Brain microvascular endothelial cell (primary cell): Measurements from ENCODE around the gene DMXL2.
"Not testable (repeated sequence)": the region's sequence is repeated elsewhere in the genome, so short reads cannot be mapped to it uniquely, and the experiment has no call there.

Source experiments
- DNase-seq: peaks from one replicate; pipeline ENCODE4 v3.0.0-alpha.2; 2020
- H3K27ac ChIP-seq: fragments of 250-450 bp; sonication (Bioruptor Pico); 2 replicates; pipeline ENCODE4 v1.5.1; 2020; ENCODE audit warnings: mild to moderate bottlenecking, moderate library complexity
- H3K27me3 ChIP-seq: fragments of 250-450 bp; sonication (Bioruptor Pico); replicated peaks from 2 replicates; pipeline ENCODE4 v1.5.1; 2020; ENCODE audit warnings: mild to moderate bottlenecking
- H3K36me3 ChIP-seq: fragments of 250-450 bp; sonication (Bioruptor Pico); replicated peaks from 2 replicates; pipeline ENCODE4 v1.5.1; 2020; ENCODE audit warnings: mild to moderate bottlenecking
- H3K4me3 ChIP-seq: 2 replicates; pipeline ENCODE4 v1.5.1; 2011; ENCODE audit warnings: low read depth, mild to moderate bottlenecking, control low read depth, low read length, moderate library complexity
- in situ Hi-C: cut with HindIII; loops from 2 replicates; pipeline ENCODE4 v1.10.0; 2017; ENCODE audit warnings: low sequenced_read_pairs, low pct_ligation_motif_present
- TF ChIP-seq, protein P1 (sequence below): IDR thresholded peaks from 2 replicates; pipeline ENCODE4 v1.5.1; 2011; ENCODE audit warnings: low read depth, mild to moderate bottlenecking, moderate library complexity, low read length, control low read depth, inconsistent platforms; ENCODE audit errors: missing control alignments

The DMXL2 gene

DNA sequence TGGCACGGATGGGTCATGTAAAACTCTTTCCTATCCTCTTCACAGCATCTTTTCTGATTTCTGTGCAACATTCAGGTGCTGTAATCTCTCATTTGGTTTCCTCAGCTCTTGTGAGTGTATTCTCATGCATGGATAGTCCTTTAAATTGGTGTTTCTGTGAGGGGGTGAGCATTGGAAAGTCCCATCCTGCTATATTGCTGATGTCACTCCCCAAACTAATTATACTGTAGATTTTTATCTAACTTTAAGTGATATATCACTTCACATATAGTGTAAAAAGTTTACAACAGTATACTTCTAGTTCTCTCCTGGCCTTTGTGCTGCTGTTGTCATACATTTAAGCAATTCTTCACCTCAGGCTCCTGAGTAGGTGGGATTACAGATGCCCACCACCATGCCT is 178.5 kb downstream of the DMXL2 start:
- TF ChIP-seq, protein P1, sequence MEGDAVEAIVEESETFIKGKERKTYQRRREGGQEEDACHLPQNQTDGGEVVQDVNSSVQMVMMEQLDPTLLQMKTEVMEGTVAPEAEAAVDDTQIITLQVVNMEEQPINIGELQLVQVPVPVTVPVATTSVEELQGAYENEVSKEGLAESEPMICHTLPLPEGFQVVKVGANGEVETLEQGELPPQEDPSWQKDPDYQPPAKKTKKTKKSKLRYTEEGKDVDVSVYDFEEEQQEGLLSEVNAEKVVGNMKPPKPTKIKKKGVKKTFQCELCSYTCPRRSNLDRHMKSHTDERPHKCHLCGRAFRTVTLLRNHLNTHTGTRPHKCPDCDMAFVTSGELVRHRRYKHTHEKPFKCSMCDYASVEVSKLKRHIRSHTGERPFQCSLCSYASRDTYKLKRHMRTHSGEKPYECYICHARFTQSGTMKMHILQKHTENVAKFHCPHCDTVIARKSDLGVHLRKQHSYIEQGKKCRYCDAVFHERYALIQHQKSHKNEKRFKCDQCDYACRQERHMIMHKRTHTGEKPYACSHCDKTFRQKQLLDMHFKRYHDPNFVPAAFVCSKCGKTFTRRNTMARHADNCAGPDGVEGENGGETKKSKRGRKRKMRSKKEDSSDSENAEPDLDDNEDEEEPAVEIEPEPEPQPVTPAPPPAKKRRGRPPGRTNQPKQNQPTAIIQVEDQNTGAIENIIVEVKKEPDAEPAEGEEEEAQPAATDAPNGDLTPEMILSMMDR: no peak
- H3K36me3 ChIP-seq: no peaks in the 10 kb centered on the region
- in situ Hi-C loops: no loop called here

DNA sequence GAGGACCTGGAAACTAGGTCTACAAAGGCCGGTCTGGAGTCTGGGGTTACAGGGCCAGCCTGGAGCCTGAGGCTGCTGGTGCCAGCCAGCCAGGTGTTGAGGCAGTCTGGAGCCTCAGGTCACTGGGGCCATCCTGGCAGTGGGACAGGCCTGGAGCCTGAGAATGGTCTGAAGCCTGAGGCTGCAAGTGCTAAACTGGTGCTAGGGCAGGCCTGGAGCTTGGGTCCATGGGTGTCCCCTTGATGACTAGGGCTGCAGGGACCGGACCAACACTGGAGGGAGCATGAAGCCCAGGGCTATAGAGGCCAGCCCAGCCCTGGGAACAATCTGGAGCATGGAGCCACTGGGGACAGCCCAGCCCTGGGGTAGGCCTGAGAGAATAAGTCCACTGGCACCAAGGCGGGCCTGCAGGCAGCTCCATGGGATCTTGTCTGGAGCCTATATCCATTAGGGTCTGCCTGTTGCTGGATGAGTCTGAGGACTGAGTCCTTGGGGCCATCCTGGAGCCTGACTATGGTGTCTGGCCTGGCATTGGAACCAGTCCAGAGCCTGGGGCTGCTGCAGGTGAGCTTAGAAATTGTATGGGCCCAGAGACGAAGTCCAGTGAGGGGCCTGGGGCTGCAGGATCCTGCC is 179.2 kb downstream of the DMXL2 start:
- no peaks in the 10 kb centered on the region for H3K27me3 ChIP-seq
- no peak overlapping the region for H3K4me3 ChIP-seq
- no peaks in the 10 kb centered on the region for H3K36me3 ChIP-seq
- TF ChIP-seq, protein P1: no peak
- in situ Hi-C loops: no loop called here
- no peak for DNase-seq
- no peak overlapping the region for H3K27ac ChIP-seq

More for the DNA sequence above, 178.5 kb downstream of the DMXL2 start:
- DNase-seq: no peak
- Histone ChIP-seq H3K4me3 (no peak overlapping the region), H3K27me3 (no peaks in the 10 kb centered on the region), H3K27ac (no peak overlapping the region)

- Histone ChIP-seq H3K27me3 (no peaks in the 10 kb centered on the region), H3K4me3 (no peak overlapping the region), H3K27ac (no peak overlapping the region), H3K36me3 (no peaks in the 10 kb centered on the region)
- TF ChIP-seq, protein P1: no peak
- DNase-seq: no peak
- in situ Hi-C loops: no loop called here
Measured at GRCh38 chr15:51438526-51438925, 184.0 kb downstream of the DMXL2 start.

- no peaks in the 10 kb centered on the region for H3K36me3 ChIP-seq
- no peaks in the 10 kb centered on the region for H3K27me3 ChIP-seq
- DNase-seq: no peak
- TF ChIP-seq, protein P1: no peak
- H3K4me3 ChIP-seq: no peak overlapping the region
- no peak overlapping the region for H3K27ac ChIP-seq
- in situ Hi-C loops: no loop called here
Measured at GRCh38 chr15:51425517-51426040, 197.0 kb downstream of the DMXL2 start.

DNA sequence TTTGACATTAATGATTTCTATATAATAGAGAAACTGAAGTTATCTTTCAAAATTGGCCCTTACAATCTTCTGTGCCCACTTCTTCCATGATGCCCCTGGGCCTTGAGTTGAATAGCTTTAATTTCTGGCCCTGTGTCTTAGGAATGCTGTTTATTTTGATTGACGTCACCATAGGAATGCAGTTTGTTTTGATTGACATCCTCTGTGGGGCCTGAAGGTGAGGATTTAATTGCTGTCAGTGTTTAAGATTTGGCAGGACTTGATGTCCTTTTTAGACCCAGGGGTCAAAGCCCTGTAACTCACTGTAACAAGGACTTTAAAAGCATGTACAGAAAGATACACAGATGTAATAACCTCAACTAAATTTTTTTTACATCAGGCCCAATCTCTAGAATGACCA is 197.8 kb downstream of the DMXL2 start:
- Histone ChIP-seq H3K27ac (no peak overlapping the region), H3K4me3 (no peak overlapping the region), H3K27me3 (no peaks in the 10 kb centered on the region), H3K36me3 (no peaks in the 10 kb centered on the region)
- no peak for DNase-seq
- TF ChIP-seq, protein P1: no peak
- in situ Hi-C loops: no loop called here

- H3K36me3 ChIP-seq, H3K4me3 ChIP-seq, in situ Hi-C loops, H3K27me3 ChIP-seq, DNase-seq, H3K27ac ChIP-seq: not testable (repeated sequence)
Measured at GRCh38 chr15:51423040-51423439, 199.5 kb downstream of the DMXL2 start.
